H1 (cell line): ENCODE results near the gene CEP44.

Experiments
- CBX5 ChIP-seq: fragments of 300-800, 300-1000 bp; sonication (generic); IDR thresholded peaks from 2 replicates; pipeline ENCODE4 v1.7.1; 2016; ENCODE audit warnings: antibody characterized with exemption, low read length, low read depth
- CHD1 ChIP-seq: IDR thresholded peaks from 2 replicates; pipeline ENCODE4 v1.6.1; 2012; ENCODE audit warnings: low read depth, low read length, improper control_type of control experiment
- CTBP2 ChIP-seq: IDR thresholded peaks from 2 replicates; pipeline ENCODE4 v1.7.0; 2011; ENCODE audit warnings: borderline replicate concordance, mild to moderate bottlenecking, moderate library complexity, mixed read lengths, low read length; ENCODE audit not compliant: insufficient read depth, insufficient read length
- EZH2 ChIP-seq: fragments of 200-600 bp; sonication (generic); IDR thresholded peaks from 2 replicates; pipeline ENCODE4 v1.7.1; 2012; ENCODE audit warnings: low read depth, mild to moderate bottlenecking, moderate library complexity, low read length, inconsistent platforms; ENCODE audit not compliant: severe bottlenecking
- GABPA ChIP-seq: IDR thresholded peaks from 2 replicates; pipeline ENCODE4 v1.6.1; 2011; ENCODE audit warnings: mild to moderate bottlenecking, low read length, moderate library complexity, borderline replicate concordance; ENCODE audit not compliant: insufficient read depth
- TBP ChIP-seq: IDR thresholded peaks from 2 replicates; pipeline ENCODE4 v1.6.1; 2011; ENCODE audit warnings: low read depth, low read length, improper control_type of control experiment
- TCF12 ChIP-seq: IDR thresholded peaks from 2 replicates; pipeline ENCODE4 v1.6.1; 2011; ENCODE audit warnings: low read depth, mild to moderate bottlenecking, low read length
- ZNF274 ChIP-seq: IDR thresholded peaks from 2 replicates; pipeline ENCODE4 v1.7.0; 2012; ENCODE audit warnings: low read length, borderline replicate concordance; ENCODE audit errors: extremely low read depth
- TF ChIP-seq, protein P1 (sequence below), 3 experiments: IDR thresholded peaks; 1 replicate in 2 of 3; 2 replicates in 1 of 3; pipeline versions ENCODE4 v1.5.1 to v1.6.1; 2011; ENCODE audit warnings: low read length in 3 of 3, mild to moderate bottlenecking in 3 of 3, inconsistent platforms in 2 of 3, low read depth in 1 of 3, moderate library complexity in 1 of 3; ENCODE audit not compliant: insufficient read depth in 1 of 3; ENCODE audit errors: control extremely low read depth in 1 of 3

DNA sequence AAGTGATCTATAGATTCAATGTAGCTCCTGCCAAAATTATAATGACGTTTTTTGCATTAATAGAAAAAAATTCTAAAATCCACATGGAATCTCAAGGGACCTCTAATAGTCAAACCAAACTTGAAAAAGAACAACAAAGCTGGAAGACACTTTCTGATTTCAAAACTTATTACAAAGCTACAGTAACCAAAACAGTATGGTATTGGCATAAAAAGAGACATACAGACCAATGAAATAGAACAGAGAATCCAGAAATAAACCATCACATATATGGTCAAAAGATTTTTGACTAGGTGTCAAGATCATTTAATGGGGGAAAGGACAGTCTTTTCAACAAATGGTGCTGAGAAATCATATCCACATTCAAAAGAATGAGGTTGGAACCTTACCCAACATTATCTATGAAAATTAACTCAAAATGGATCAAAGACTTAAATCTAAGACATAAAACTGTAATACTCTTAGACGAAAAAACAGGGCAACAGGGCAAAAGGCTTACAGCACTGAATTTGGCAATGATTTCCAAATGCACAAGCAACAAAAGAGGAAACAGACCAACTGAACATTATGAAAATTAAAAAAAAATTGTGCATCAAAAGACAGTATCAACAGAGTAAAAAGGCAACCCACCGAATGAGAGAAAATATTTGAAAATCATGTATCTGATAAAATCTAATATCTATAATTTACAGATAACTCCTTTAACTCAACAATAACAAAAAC lies 4.1 kb upstream of the CEP44 start:
- TF ChIP-seq, protein P1, sequence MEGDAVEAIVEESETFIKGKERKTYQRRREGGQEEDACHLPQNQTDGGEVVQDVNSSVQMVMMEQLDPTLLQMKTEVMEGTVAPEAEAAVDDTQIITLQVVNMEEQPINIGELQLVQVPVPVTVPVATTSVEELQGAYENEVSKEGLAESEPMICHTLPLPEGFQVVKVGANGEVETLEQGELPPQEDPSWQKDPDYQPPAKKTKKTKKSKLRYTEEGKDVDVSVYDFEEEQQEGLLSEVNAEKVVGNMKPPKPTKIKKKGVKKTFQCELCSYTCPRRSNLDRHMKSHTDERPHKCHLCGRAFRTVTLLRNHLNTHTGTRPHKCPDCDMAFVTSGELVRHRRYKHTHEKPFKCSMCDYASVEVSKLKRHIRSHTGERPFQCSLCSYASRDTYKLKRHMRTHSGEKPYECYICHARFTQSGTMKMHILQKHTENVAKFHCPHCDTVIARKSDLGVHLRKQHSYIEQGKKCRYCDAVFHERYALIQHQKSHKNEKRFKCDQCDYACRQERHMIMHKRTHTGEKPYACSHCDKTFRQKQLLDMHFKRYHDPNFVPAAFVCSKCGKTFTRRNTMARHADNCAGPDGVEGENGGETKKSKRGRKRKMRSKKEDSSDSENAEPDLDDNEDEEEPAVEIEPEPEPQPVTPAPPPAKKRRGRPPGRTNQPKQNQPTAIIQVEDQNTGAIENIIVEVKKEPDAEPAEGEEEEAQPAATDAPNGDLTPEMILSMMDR (IDR thresholded peaks at IDR 0.05; ENCODE audit: control extremely low read depth in 1 of 3, insufficient read depth in 1 of 3, low read depth in 1 of 3, low read length in 3 of 3) = no peak
- TF ChIP-seq CHD1 (no peak), EZH2 (no peak), CBX5 (no peak), ZNF274 (no peak), TCF12 (no peak), GABPA (no peak), TBP (no peak), CTBP2 (no peak)
